PC-9 (cell line): ENCODE results near the gene ODAD4. TPM values are rescaled to one million over a fixed set of nuclear protein-coding genes. Genes with fewer than 3 reads are reported as not detected.

Source experiments
- BruUV-seq: library from RNA; stranded (reverse); fragments of 400-500 nt; replicated peaks from 2 replicates; lab custom pipeline; 2021; lab: Mats Ljungman, UMichigan
- CTCF ChIA-PET: fragments of 300-600 bp; sonication (Branson Sonifier 250); formaldehyde crosslinking; loops from one replicate; lab custom pipeline; 2022; ENCODE audit warnings: antibody characterized with exemption; lab: Charles Lee
- POLR2A ChIA-PET: fragments of 300-600 bp; sonication (Branson Sonifier 250); formaldehyde crosslinking; loops from one replicate; lab custom pipeline; 2022; ENCODE audit warnings: antibody characterized with exemption; ENCODE audit not compliant: unreplicated experiment; lab: Charles Lee
- DNase-seq, 2 experiments: peaks; one replicate each; pipeline versions ENCODE4 v3.0.0 to v3.0.0-alpha.2; 2015 to 2022; ENCODE audit warnings: mixed read lengths in 1 of 2
- H2AFZ ChIP-seq: fragments of 200-600 bp; sonication (generic); 2 replicates; pipeline ENCODE4 v1.8.1; 2017; ENCODE audit warnings: antibody characterized with exemption
- H3F3A ChIP-seq: fragments of 200-600 bp; sonication (generic); 2 replicates; pipeline ENCODE4 v1.8.1; 2017; ENCODE audit warnings: antibody characterized with exemption, mild to moderate bottlenecking, low read depth; ENCODE audit not compliant: insufficient read depth
- H3K27ac ChIP-seq: fragments of 200-600 bp; sonication (generic); 2 replicates; pipeline ENCODE4 v1.6.1; 2016; ENCODE audit warnings: mixed run types
- H3K27me3 ChIP-seq: fragments of 200-600 bp; sonication (generic); 2 replicates; pipeline ENCODE4 v1.6.1; 2016; ENCODE audit warnings: low read depth, mixed run types; ENCODE audit not compliant: insufficient read depth
- H3K36me3 ChIP-seq: fragments of 200-600 bp; sonication (generic); 2 replicates; pipeline ENCODE4 v1.6.1; 2016; ENCODE audit warnings: low read depth, mixed run types
- H3K4me1 ChIP-seq: fragments of 200-600 bp; sonication (generic); replicated peaks from 2 replicates; pipeline ENCODE4 v1.6.1; 2016; ENCODE audit warnings: mixed run types; ENCODE audit not compliant: insufficient read depth
- H3K4me2 ChIP-seq: fragments of 200-600 bp; sonication (generic); 2 replicates; pipeline ENCODE4 v1.6.1; 2017; ENCODE audit warnings: mixed run types
- H3K4me3 ChIP-seq: fragments of 200-600 bp; sonication (generic); 2 replicates; pipeline ENCODE4 v1.6.1; 2016; ENCODE audit warnings: mixed run types
- H3K79me2 ChIP-seq: fragments of 200-600 bp; sonication (generic); 2 replicates; pipeline ENCODE4 v1.6.1; 2017; ENCODE audit warnings: low read depth, mixed run types
- H3K9me2 ChIP-seq: fragments of 200-600 bp; sonication (generic); 2 replicates; pipeline ENCODE4 v1.8.1; 2017; ENCODE audit warnings: mild to moderate bottlenecking; ENCODE audit not compliant: insufficient read depth
- H3K9me3 ChIP-seq: fragments of 200-600 bp; sonication (generic); 2 replicates; pipeline ENCODE4 v1.8.1; 2016; ENCODE audit warnings: low read depth; ENCODE audit not compliant: insufficient read depth
- H4K20me1 ChIP-seq: fragments of 200-600 bp; sonication (generic); 2 replicates; pipeline ENCODE4 v1.8.1; 2017; ENCODE audit not compliant: insufficient read depth
- CTCF ChIP-seq: fragments of 200-600 bp; sonication (generic); conservative IDR thresholded peaks from 2 replicates; pipeline ENCODE4 v1.6.1; 2017; ENCODE audit warnings: mixed run types, antibody characterized with exemption, mild to moderate bottlenecking, moderate library complexity
- EZH2 ChIP-seq: fragments of 200-600 bp; sonication (generic); IDR thresholded peaks from 2 replicates; pipeline ENCODE4 v1.8.0; 2017; ENCODE audit warnings: antibody characterized with exemption, low read depth
- intact Hi-C: fragments of 100-400 bp; cut with micrococcal nuclease; formaldehyde crosslinking; loops from one replicate; pipeline ENCODE4 v1.10.0; 2022; ENCODE audit not compliant: unreplicated experiment
- total RNA-seq: library from RNA; stranded (reverse); gene quantifications from 2 replicates; pipeline ENCODE4 v1.2.3, GENCODE V29; 2021

The ODAD4 gene
- total RNA-seq, 1 experiment from 2014 or later = 4.0 TPM

- no peak for DNase-seq
- no peaks in the 10 kb centered on the region for H3K9me2 ChIP-seq
- intact Hi-C loops = no loop called here
- TF ChIP-seq EZH2 (no peak), CTCF (no peak)
- POLR2A ChIA-PET = no interaction called here
- no peaks in the 10 kb centered on the region for H3K27me3 ChIP-seq
- no peaks in the 10 kb centered on the region for H3K79me2 ChIP-seq
- peaks cover 23% of the 10 kb centered on the region for H3K36me3 ChIP-seq
- H2AFZ ChIP-seq = no peak overlapping the region
- H3K4me2 ChIP-seq = no peak overlapping the region
- H3K4me3 ChIP-seq = no peak overlapping the region
- no peaks in the 10 kb centered on the region for H3K9me3 ChIP-seq
- no peak overlapping the region for H3K27ac ChIP-seq
- CTCF ChIA-PET = no interaction called here
- H3F3A ChIP-seq = peaks cover 27% of the 10 kb centered on the region; the same call in 1 of the 2 replicates
- H3K4me1 ChIP-seq = no peaks in the 10 kb centered on the region
- H4K20me1 ChIP-seq = peaks cover 7% of the 10 kb centered on the region; the same call in 1 of the 2 replicates
- no TSS peak for BruUV-seq
Observed at GRCh38 chr17:41895617-41896016, 34.8 kb upstream of the ODAD4 start.

- no peak overlapping the region for H3K4me3 ChIP-seq
- H3K4me2 ChIP-seq = no peak overlapping the region
- peaks cover 27% of the 10 kb centered on the region for H3K36me3 ChIP-seq
- H3K27me3 ChIP-seq = no peaks in the 10 kb centered on the region
- H3K4me1 ChIP-seq = no peaks in the 10 kb centered on the region
- intact Hi-C loops = no loop called here
- H4K20me1 ChIP-seq = peaks cover 5% of the 10 kb centered on the region; the same call in 1 of the 2 replicates
- POLR2A ChIA-PET = no interaction called here
- no peak overlapping the region for H3K27ac ChIP-seq
- CTCF ChIA-PET = no interaction called here
- H3F3A ChIP-seq = peaks cover 22% of the 10 kb centered on the region; the same call in 1 of the 2 replicates
- H3K9me2 ChIP-seq = no peaks in the 10 kb centered on the region
- H2AFZ ChIP-seq = no peak overlapping the region
- H3K79me2 ChIP-seq = no peaks in the 10 kb centered on the region
- no peak for DNase-seq
- H3K9me3 ChIP-seq = no peaks in the 10 kb centered on the region
- BruUV-seq = no TSS peak
- TF ChIP-seq CTCF = no peak
- TF ChIP-seq EZH2 = no peak
Observed at GRCh38 chr17:41896726-41897125, 33.7 kb upstream of the ODAD4 start.

- no peak overlapping the region for H2AFZ ChIP-seq
- POLR2A ChIA-PET = no interaction called here
- no peak overlapping the region for H3K4me3 ChIP-seq
- no peak for TF ChIP-seq CTCF
- TF ChIP-seq EZH2 = no peak
- no peaks in the 10 kb centered on the region for H3K9me3 ChIP-seq
- DNase-seq = no peak
- no peak overlapping the region for H3K4me2 ChIP-seq
- H3K27me3 ChIP-seq = no peaks in the 10 kb centered on the region
- no TSS peak for BruUV-seq
- no peaks in the 10 kb centered on the region for H3K9me2 ChIP-seq
- H3K4me1 ChIP-seq = no peaks in the 10 kb centered on the region
- CTCF ChIA-PET = no interaction called here
- H3K36me3 ChIP-seq = peaks cover 21% of the 10 kb centered on the region
- H3F3A ChIP-seq = peaks cover 21% of the 10 kb centered on the region; the same call in 1 of the 2 replicates
- intact Hi-C loops = no loop called here
- H4K20me1 ChIP-seq = no peaks in the 10 kb centered on the region
- no peaks in the 10 kb centered on the region for H3K79me2 ChIP-seq
- H3K27ac ChIP-seq = no peak overlapping the region
Observed at GRCh38 chr17:41901646-41902045, 28.8 kb upstream of the ODAD4 start.
